Cerebellar nuclear complex (tissue), 1 donor: Measurements from ENCODE around the gene OST4.
"Not testable (repeated sequence)": the region's sequence is repeated elsewhere in the genome, so short reads cannot be mapped to it uniquely, and the experiment has no call there.

ENCODE experiments used
- DNase-seq, 2 experiments: peaks; one replicate each; lab custom pipeline; 2025; lab: John Stamatoyannopoulos, UW

OST4 gene

DNA sequence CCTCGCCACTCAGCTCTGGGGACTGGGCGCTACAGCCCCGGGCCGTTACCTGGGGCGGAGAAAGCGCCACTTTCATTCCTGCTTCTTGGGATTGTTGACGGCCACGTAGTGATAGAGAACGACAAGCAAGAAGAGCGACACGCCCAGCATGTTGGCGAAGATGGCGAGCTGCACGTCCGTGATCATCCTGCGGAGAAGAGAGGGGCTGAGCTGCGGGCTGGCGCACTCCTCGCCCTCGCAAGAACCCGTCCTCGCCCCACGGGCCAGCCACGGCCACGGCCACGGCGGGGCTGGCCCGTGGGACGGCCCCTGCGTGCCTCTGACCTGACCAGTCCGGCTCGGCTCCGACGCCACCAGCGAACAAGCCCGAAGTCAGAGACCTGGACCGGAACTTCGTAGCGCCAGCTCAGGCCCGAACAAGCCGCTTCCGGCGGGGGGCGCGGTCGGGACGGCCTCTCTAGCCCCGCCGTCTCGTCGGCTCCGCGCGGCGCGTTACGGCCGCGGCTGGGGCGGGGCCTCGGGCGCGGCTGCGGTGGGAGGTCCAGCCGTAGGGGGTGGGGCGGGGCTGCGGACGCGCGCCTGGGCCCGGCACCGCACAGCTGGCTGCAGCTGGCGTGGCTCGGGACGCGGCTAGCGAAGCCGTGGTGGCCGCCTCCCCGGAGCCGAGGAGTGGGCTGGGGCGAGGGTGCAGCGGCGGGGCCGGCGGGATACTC, at the start of gene OST4:
TSS of gene OST4 (minus strand) at position 378 of the 713 bp plus-strand sequence.
- peak; percentile 38 to 47 for DNase-seq

DNA sequence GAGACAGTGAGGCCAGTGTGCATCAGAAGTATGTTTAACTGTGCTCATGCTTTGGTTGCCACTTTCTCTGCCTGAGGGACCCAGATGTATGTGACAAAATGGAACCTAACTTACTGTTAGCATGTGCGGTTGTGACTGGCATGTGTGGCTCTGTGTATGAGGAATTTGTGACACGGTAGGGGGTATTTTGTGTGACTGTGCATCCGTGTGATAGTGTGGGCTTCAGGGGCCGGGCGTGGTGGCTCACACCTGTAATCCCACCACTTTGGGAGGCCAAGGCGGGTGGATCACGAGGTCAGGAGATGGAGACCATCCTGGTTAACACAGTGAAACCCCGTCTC, 47.8 kb upstream of the OST4 start:
- not testable (repeated sequence) for DNase-seq

DNA sequence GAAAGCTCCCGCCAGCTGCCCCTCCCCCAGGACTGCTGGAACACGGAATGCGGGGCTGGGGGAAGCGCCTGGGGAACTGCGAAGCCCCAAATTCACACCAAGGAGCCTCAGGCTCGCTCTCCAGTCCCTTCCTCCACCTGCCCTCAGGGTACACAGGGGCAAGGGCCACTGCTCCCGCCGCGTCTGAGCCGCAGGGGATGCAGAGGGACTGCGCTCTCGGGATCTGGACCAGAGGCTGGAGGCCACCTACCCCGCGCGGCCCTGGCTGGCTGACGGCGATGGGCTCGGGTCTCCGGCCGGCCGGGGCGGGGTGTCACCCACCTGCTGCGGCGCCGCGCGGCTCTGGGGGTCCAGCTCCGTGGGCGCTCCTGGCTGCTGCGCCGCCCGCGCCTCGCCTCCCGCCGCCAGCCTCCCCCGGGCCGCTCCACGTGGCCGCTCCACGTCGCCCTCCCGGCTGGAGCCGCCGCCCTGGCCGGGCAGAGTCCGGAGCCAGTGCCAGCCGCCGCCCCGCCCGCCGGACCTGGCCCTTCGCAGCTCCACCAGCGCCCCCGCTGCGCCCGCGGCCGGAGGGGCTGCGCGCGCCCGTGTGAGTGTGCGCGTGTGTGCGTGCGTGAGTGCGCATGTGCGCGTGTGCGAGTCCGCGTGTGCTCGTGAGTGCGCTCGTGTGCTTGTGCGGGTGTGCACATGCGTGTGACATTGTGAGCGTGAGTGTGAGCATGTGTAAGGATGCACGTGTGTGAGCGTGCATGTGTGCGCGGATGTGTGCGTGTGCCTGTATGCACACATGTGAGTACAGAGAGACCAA, 47.3 kb upstream of the OST4 start, which contains the start of gene CGREF1:
TSS of gene CGREF1 (minus strand) at position 604 of the 805 bp plus-strand sequence. CDS start 14,762 bp downstream, outside the sequence.
- no peak for DNase-seq

- no peak for DNase-seq
Observed at GRCh38 chr2:27117995-27118524, 46.6 kb upstream of the OST4 start.

DNA sequence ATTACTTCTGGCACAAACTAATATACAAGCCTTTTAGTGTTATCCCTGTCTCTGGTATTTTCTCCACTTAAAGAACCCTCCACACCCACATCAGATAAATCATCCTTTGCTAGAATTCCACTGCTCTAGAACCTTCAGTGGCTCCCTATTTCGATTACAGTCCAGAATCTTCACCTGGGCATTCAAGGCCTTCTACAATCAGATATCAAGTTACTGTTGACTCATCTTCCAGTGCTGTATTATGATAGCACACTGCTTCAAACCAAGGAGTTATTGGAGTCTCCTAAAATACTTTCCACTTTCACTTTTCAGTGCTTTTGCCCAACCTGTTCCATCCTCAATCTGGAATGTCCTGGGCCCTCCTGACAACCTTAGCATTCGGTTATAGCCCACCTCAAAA, 44.1 kb upstream of the OST4 start:
- DNase-seq = no peak

- not testable (repeated sequence) for DNase-seq
Observed at GRCh38 chr2:27111392-27112078, 40.1 kb upstream of the OST4 start.

DNA sequence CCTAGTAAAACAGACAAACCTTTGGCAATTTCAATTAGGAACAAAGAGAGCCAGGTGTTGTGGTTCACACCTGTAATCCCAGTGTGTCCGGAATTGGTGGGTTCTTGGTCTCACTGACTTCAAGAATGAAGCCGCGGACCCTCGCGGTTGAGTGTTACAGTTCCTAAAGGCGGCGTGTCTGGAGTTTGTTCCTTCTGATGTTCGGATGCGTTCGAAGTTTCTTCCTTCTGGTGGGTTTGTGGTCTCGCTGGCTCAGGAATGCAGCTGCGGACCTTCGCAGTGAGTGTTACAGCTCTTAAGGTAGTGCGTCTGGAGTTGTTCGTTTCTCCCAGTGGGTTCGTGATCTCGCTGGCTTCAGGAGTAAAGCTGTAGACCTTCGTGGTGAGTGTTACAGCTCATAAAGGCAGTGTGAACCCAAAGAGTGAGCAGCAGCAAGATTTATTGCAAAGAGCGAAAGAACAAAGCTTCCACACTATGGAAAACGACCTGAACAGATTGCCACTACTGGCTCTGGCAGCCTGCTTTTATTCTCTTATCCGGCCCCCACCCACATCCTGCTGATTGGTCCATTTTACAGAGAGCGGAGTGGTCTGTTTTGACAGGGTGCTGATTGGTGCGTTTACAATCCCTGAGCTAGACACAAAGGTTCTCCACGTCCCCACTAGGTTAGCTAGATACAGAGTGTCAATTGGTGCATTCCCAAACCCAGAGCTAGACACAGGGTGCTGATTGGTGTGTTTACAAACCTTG, 39.3 kb upstream of the OST4 start:
- DNase-seq = not testable (repeated sequence)

GRCh38 chr2:27109083-27109482, 37.6 kb upstream of the OST4 start:
- DNase-seq = no peak

- no peak for DNase-seq
Observed at GRCh38 chr2:27108221-27108620, 36.8 kb upstream of the OST4 start.

- no peak for DNase-seq
Observed at GRCh38 chr2:27105981-27106380, 34.5 kb upstream of the OST4 start.

- DNase-seq = no peak
Observed at GRCh38 chr2:27102329-27102728, 30.9 kb upstream of the OST4 start.

GRCh38 chr2:27100036-27100435, 28.6 kb upstream of the OST4 start:
- no peak for DNase-seq

GRCh38 chr2:27099334-27099955, 28.0 kb upstream of the OST4 start:
- DNase-seq = no peak

- DNase-seq = no peak
Observed at GRCh38 chr2:27097341-27097740, 25.9 kb upstream of the OST4 start.

- DNase-seq = no peak
Observed at GRCh38 chr2:27096748-27097297, 25.4 kb upstream of the OST4 start.

DNA sequence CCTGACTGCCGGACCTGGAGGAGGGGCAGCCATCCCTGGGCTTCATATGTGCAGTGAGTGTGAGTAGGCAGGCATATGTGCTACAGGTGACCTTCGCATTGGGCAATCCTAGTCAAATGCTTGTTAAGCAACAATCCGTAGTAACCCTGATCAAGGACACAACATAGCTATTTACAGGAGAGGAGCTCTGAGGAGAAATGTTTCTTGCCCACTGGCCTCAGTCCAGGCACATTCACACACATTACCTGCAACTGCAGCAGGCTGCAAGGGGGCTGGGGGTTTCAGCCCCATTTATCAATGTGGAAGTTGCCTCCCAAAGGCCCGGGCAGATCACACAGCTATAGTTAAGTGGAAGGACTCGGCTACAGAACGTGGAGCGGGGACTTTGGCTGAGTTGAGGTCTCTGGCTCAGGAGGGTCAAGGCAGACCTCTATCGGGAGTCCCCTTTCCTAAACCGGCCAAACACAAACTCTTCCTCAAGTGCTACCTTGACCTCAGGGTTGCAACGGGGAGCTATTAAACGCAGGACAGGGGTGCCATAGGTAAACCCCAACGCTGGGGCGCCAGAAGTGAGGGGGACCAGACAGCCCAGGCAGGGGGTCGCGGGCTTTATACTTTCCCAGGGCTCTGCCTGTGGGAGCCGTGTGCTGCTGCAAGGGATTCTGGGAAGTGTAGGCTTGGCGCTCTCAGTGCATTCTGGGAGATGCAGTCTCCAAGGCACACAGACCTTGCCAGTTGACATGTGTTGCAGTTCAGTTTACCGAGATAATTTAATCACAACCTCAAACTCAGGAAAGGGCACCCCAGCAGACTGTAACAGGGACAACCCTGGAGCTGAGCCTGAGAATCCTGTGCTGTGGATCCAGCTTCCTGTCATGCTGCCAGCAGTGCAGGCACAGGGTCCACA, 24.5 kb upstream of the OST4 start:
- peak; percentile 12 to 34 for DNase-seq

DNA sequence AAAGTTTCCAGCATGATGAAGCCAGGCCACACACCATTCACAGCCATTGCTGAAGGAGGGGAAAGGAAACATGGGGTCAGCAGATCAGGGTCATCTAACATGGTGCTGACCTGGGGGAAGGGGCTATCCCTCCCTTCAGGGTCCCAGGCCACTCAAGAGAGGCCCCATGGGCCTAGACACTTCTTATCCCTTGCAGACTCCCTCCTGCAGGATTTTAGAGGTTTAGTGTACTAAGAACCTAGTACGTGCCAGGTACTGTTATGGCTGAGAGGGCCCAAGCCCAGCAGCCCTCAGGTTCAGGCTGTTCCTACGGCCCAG, 23.9 kb upstream of the OST4 start:
- DNase-seq = no peak

DNA sequence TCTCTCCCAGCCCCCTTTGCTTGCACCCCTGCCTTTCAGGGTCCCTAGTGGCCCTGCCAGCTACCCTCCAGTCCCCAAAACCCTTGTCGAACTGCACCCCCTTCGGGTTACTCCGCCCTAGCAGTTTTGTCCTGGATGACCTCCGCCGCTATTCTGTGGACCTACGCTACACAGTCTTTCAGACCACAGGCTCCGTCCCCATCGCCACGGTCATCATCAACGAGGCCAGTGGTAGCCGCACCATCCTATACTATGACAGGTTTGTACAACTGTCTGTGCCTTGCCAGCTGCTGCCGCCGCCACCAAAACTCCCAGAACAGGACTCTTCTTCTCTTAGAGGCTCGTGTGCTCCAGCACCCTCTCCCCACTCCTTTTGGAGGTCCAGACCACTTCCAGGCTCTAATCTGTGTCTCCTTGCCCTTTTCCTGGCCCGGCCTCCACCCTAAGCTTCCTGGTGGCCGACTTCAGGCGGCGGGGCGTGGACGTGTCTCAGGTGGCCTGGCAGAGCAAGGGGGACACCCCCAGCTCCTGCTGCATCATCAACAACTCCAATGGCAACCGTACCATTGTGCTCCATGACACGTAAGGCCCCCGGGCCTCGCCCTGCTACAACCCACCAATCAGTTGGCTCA, 23.0 kb upstream of the OST4 start:
- no peak for DNase-seq
